GM19043 (cell line): ENCODE results near the gene ZNF316.

Source experiments
- ATAC-seq: cut with Tn5 transposase; IDR thresholded peaks from one replicate; pipeline ENCODE4 v1.9.1; 2021; ENCODE audit warnings: low read depth; ENCODE audit not compliant: unreplicated experiment

The ZNF316 gene

GRCh38 chr7:6675807-6676405 lies 38.8 kb downstream of the ZNF316 start:
- ATAC-seq: no peak

- ATAC-seq: no peak
Measured at GRCh38 chr7:6680146-6680545, 43.0 kb downstream of the ZNF316 start.

GRCh38 chr7:6691103-6691502 lies 54.0 kb downstream of the ZNF316 start:
- ATAC-seq: no peak

GRCh38 chr7:6691609-6692106 lies 54.5 kb downstream of the ZNF316 start:
- ATAC-seq: no peak

GRCh38 chr7:6700793-6701192 lies 63.7 kb downstream of the ZNF316 start:
- ATAC-seq: no peak

GRCh38 chr7:6701860-6702259 lies 64.7 kb downstream of the ZNF316 start:
- no peak for ATAC-seq
